COLO829 (cell line): ENCODE measurements around the gene ACKR1.
A peak's percentile ranks its signal among the peaks of the same experiment; 100 is the strongest.

ENCODE experiments used
- DNase-seq: peaks from one replicate; pipeline ENCODE4 v3.0.0; 2012; ENCODE audit warnings: low spot score

ACKR1 gene

GRCh38 chr1:159204161-159205141 lies at the start of gene ACKR1:
Gene ACKR1 (plus strand): TSS chr1:159204875. CDS start chr1:159204960, 85 bp downstream.
- DNase-seq, result no peak

- peak; percentile 88 for DNase-seq
Observed at GRCh38 chr1:159161001-159161718, 43.5 kb upstream of the ACKR1 start.

GRCh38 chr1:159161719-159162026 lies 43.0 kb upstream of the ACKR1 start:
- no peak for DNase-seq

GRCh38 chr1:159162516-159163265 lies 42.0 kb upstream of the ACKR1 start:
- DNase-seq, result no peak

- DNase-seq, result no peak
Observed at GRCh38 chr1:159163614-159164228, 41.0 kb upstream of the ACKR1 start.

- DNase-seq, result no peak
Observed at GRCh38 chr1:159168043-159168442, 36.6 kb upstream of the ACKR1 start.

- DNase-seq, result peak; percentile 18
Observed at GRCh38 chr1:159170639-159171038, 34.0 kb upstream of the ACKR1 start.

GRCh38 chr1:159171254-159171687 lies 33.4 kb upstream of the ACKR1 start, which contains the start of gene CADM3:
Gene CADM3 (plus strand): TSS chr1:159171615. CDS start chr1:159171766, 151 bp downstream.
- no peak for DNase-seq

- DNase-seq, result no peak
Observed at GRCh38 chr1:159171688-159172501, 32.8 kb upstream of the ACKR1 start.

- DNase-seq, result no peak
Observed at GRCh38 chr1:159172614-159173291, 31.9 kb upstream of the ACKR1 start.

- no peak for DNase-seq
Observed at GRCh38 chr1:159173320-159173719, 31.4 kb upstream of the ACKR1 start.

- DNase-seq, result peak; percentile 68
Observed at GRCh38 chr1:159175571-159175970, 29.1 kb upstream of the ACKR1 start.

- peak; percentile 82 for DNase-seq
Observed at GRCh38 chr1:159177272-159177907, 27.3 kb upstream of the ACKR1 start.

GRCh38 chr1:159179906-159180305 lies 24.8 kb upstream of the ACKR1 start:
- no peak for DNase-seq

GRCh38 chr1:159180516-159180915 lies 24.2 kb upstream of the ACKR1 start:
- no peak for DNase-seq

GRCh38 chr1:159181328-159182024 lies 23.2 kb upstream of the ACKR1 start:
- no peak for DNase-seq

- DNase-seq, result no peak
Observed at GRCh38 chr1:159184201-159184600, 20.5 kb upstream of the ACKR1 start.

GRCh38 chr1:159185121-159185520 lies 19.6 kb upstream of the ACKR1 start:
- no peak for DNase-seq

GRCh38 chr1:159187033-159187432 lies 17.6 kb upstream of the ACKR1 start:
- no peak for DNase-seq
